SK-N-SH (cell line): ENCODE results near the gene HSF2. TPM values are rescaled to one million over a fixed set of nuclear protein-coding genes. Genes with fewer than 3 reads are reported as not detected.
"Not testable (repeated sequence)": the region's sequence is repeated elsewhere in the genome, so short reads cannot be mapped to it uniquely, and the experiment has no call there.

Source experiments
- CTCF ChIA-PET: fragments of 300-600, 350-600 bp; formaldehyde crosslinking; extraction: SDS; loops from one replicate; lab custom pipeline; 2021; lab: Yijun Ruan, JAX
- POLR2A ChIA-PET: fragments of 350-600 bp; sonication (Branson Sonifier 250); formaldehyde crosslinking; extraction: SDS; loops from one replicate; lab custom pipeline; 2020; ENCODE audit warnings: antibody characterized with exemption, inconsistent platforms; lab: Yijun Ruan, JAX
- DNase-seq: peaks from one replicate; pipeline ENCODE4 v3.0.0; 2012
- H2AFZ ChIP-seq: fragments of 200-600 bp; sonication (generic); 2 replicates; pipeline ENCODE4 v1.8.1; 2016; ENCODE audit warnings: antibody characterized with exemption, mild to moderate bottlenecking, low read depth
- H3F3A ChIP-seq: fragments of 200-600 bp; sonication (generic); replicated peaks from 2 replicates; pipeline ENCODE3; 2016; ENCODE audit warnings: antibody characterized with exemption, mild to moderate bottlenecking; ENCODE audit not compliant: insufficient read depth
- H3K27ac ChIP-seq, 2 experiments: fragments of 200-500 bp in 1 of 2; fragments of 200-600 bp in 1 of 2; sonication (Bioruptor generic) in 1 of 2; sonication (generic), shearing (Covaris generic) in 1 of 2; 2 replicates each; pipeline versions ENCODE4 v1.5.1 to v1.6.1; 2014 to 2016; ENCODE audit warnings: low read depth in 2 of 2, inconsistent platforms in 1 of 2, low read length in 1 of 2, mild to moderate bottlenecking in 1 of 2, mixed read lengths in 1 of 2
- H3K27me3 ChIP-seq: fragments of 200-600 bp; sonication (generic), shearing (Covaris generic); 2 replicates; pipeline ENCODE4 v1.6.1; 2016; ENCODE audit warnings: mixed run types; ENCODE audit not compliant: insufficient read depth
- H3K36me3 ChIP-seq, 2 experiments: fragments of 200-500 bp in 1 of 2; fragments of 200-600 bp in 1 of 2; sonication (Bioruptor generic) in 1 of 2; sonication (generic) in 1 of 2; replicated peaks in 1 of 2; 2 replicates each; pipeline versions ENCODE3 to v1.5.1; 2014 to 2016; ENCODE audit warnings: low read length in 1 of 2, mild to moderate bottlenecking in 1 of 2; ENCODE audit not compliant: insufficient read depth in 2 of 2, control insufficient read depth in 1 of 2
- H3K4me1 ChIP-seq, 2 experiments: fragments of 200-500 bp in 1 of 2; fragments of 200-600 bp in 1 of 2; sonication (Bioruptor generic) in 1 of 2; sonication (generic), shearing (Covaris generic) in 1 of 2; 2 replicates each; pipeline versions ENCODE4 v1.5.1 to v1.6.1; 2014 to 2016; ENCODE audit warnings: low read depth in 1 of 2, low read length in 1 of 2, mixed run types in 1 of 2; ENCODE audit not compliant: insufficient read depth in 2 of 2, control insufficient read depth in 1 of 2
- H3K4me2 ChIP-seq: fragments of 200-600 bp; sonication (generic), shearing (Covaris generic); 2 replicates; pipeline ENCODE4 v1.6.1; 2017; ENCODE audit warnings: mixed run types
- H3K4me3 ChIP-seq, 2 experiments: fragments of 200-500 bp in 1 of 2; fragments of 200-600 bp in 1 of 2; sonication (Bioruptor generic) in 1 of 2; sonication (generic), shearing (Covaris generic) in 1 of 2; 2 replicates each; pipeline versions ENCODE4 v1.5.1 to v1.8.1; 2014 to 2016; ENCODE audit warnings: low read depth in 2 of 2, inconsistent platforms in 1 of 2, low read length in 1 of 2, mild to moderate bottlenecking in 1 of 2, mixed read lengths in 1 of 2, moderate library complexity in 1 of 2
- H3K79me2 ChIP-seq: fragments of 200-600 bp; sonication (generic); 2 replicates; pipeline ENCODE4 v1.8.1; 2017; ENCODE audit warnings: mild to moderate bottlenecking; ENCODE audit not compliant: insufficient read depth
- H3K9ac ChIP-seq: fragments of 200-600 bp; sonication (generic); 2 replicates; pipeline ENCODE4 v1.6.1; 2017; ENCODE audit warnings: mixed run types
- H3K9me2 ChIP-seq: fragments of 200-600 bp; sonication (generic); 2 replicates; pipeline ENCODE4 v1.6.1; 2017; ENCODE audit warnings: mixed run types
- H3K9me3 ChIP-seq: fragments of 200-600 bp; sonication (generic); 2 replicates; pipeline ENCODE4 v1.6.1; 2017; ENCODE audit warnings: mixed run types, mild to moderate bottlenecking, moderate library complexity
- H4K20me1 ChIP-seq: fragments of 200-600 bp; sonication (generic); 2 replicates; pipeline ENCODE4 v1.6.1; 2017; ENCODE audit warnings: mild to moderate bottlenecking, mixed run types; ENCODE audit not compliant: insufficient read depth
- GABPA ChIP-seq: IDR thresholded peaks from 2 replicates; pipeline ENCODE4 v1.4.0; 2012; ENCODE audit warnings: low read depth, mild to moderate bottlenecking
- GATA2 ChIP-seq: sonication (generic); formaldehyde crosslinking; IDR thresholded peaks from 2 replicates; pipeline ENCODE4 v1.5.0; 2020; ENCODE audit warnings: mild to moderate bottlenecking, missing genetic modification reagents
- IRF3 ChIP-seq: fragments of 150-350 bp; IDR thresholded peaks from 2 replicates; pipeline ENCODE4 v1.6.1; 2016; ENCODE audit warnings: mild to moderate bottlenecking, low read depth, low read length
- JUND ChIP-seq: IDR thresholded peaks from 2 replicates; pipeline ENCODE4 v1.4.0; 2012
- MEF2A ChIP-seq: IDR thresholded peaks from 2 replicates; pipeline ENCODE4 v1.4.0; 2012; ENCODE audit warnings: low read depth, borderline replicate concordance
- MXI1 ChIP-seq: IDR thresholded peaks from 2 replicates; pipeline ENCODE4 v1.6.1; 2012; ENCODE audit warnings: mild to moderate bottlenecking, low read depth, low read length, improper control_type of control experiment
- POLR2AphosphoS5 ChIP-seq: IDR thresholded peaks from 2 replicates; pipeline ENCODE4 v1.6.1; 2012; ENCODE audit warnings: low read depth, low read length
- REST ChIP-seq: IDR thresholded peaks from 2 replicates; pipeline ENCODE4 v1.6.1; 2012; ENCODE audit warnings: mild to moderate bottlenecking, low read depth, low read length, moderate library complexity
- RXRA ChIP-seq: IDR thresholded peaks from 2 replicates; pipeline ENCODE4 v1.4.0; 2012; ENCODE audit warnings: low read depth, mild to moderate bottlenecking, borderline replicate concordance
- USF1 ChIP-seq: IDR thresholded peaks from 2 replicates; pipeline ENCODE4 v1.4.0; 2012; ENCODE audit warnings: low read depth, borderline replicate concordance
- WGBS: methylation state at CpG from one replicate; pipeline ENCODE4 v1.1.6; 2017; ENCODE audit warnings: low lambda C conversion rate; 5-methylcytosine and 5-hydroxymethylcytosine counted together
- polyA plus RNA-seq, 3 experiments: library from polyadenylated mRNA; depleted of rRNA; stranded (reverse); fragments of >200 nt; gene quantifications; 2 replicates each; pipeline ENCODE4 v1.2.3, GENCODE V29; 2012
- TF ChIP-seq, protein P1 (sequence below): IDR thresholded peaks from 2 replicates; pipeline ENCODE4 v1.4.0; 2012; ENCODE audit warnings: low read depth

Gene HSF2
- polyA plus RNA-seq, 1 of the 3 experiments (the other 2 are of a cell fraction): 22.2 TPM

DNA sequence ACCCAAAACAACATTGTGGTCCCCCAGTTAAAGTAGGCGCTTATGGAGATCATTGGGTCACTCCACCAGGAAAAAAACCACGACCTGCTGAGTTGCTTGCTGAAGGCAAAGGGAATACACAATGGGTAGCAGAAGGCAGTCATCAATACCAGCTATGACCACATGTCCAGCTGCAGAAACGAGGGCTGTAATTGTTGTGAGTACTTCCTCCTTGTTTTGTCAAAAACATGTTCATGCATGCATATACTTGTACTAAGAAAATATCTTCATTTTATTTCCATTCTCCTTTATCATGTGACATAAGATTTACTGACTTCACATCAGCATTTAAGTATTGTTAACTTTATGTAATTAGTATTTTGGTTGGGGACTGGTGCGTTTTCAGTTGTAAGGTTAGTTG lies 55.2 kb downstream of the HSF2 start:
- no peak overlapping the region for H3K4me3 ChIP-seq
- no peak overlapping the region; a peak in 1 of 4 replicates for H3K27ac ChIP-seq
- no peaks in the 10 kb centered on the region for H3F3A ChIP-seq
- WGBS: 86% methylated on average over 4 of the region's 4 CpGs
- H3K79me2 ChIP-seq: peaks cover 36% of the 10 kb centered on the region
- peaks cover 36% of the 10 kb centered on the region for H4K20me1 ChIP-seq
- no peak overlapping the region for H2AFZ ChIP-seq
- POLR2A ChIA-PET: no interaction called here
- H3K4me2 ChIP-seq: no peak overlapping the region
- no peak overlapping the region for H3K9ac ChIP-seq
- no peaks in the 10 kb centered on the region; a peak in 2 of 4 replicates for H3K4me1 ChIP-seq
- H3K36me3 ChIP-seq: peaks cover 75 to 85% of the 10 kb centered on the region in 2 experiments
- H3K27me3 ChIP-seq: no peaks in the 10 kb centered on the region
- no peaks in the 10 kb centered on the region for H3K9me2 ChIP-seq
- TF ChIP-seq JUND (no peak), USF1 (no peak), MEF2A (no peak), REST (no peak), GABPA (no peak), MXI1 (no peak), GATA2 (no peak), POLR2AphosphoS5 (no peak), RXRA (no peak), IRF3 (no peak)
- TF ChIP-seq, protein P1, sequence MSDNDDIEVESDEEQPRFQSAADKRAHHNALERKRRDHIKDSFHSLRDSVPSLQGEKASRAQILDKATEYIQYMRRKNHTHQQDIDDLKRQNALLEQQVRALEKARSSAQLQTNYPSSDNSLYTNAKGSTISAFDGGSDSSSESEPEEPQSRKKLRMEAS: no peak
- CTCF ChIA-PET: interaction anchor here (0.9 kb wide), 1 partner anchor 73 kb away, joined by 3 read pairs; no protein-coding TSS in a partner anchor
- no peaks in the 10 kb centered on the region for H3K9me3 ChIP-seq
- no peak for DNase-seq

DNA sequence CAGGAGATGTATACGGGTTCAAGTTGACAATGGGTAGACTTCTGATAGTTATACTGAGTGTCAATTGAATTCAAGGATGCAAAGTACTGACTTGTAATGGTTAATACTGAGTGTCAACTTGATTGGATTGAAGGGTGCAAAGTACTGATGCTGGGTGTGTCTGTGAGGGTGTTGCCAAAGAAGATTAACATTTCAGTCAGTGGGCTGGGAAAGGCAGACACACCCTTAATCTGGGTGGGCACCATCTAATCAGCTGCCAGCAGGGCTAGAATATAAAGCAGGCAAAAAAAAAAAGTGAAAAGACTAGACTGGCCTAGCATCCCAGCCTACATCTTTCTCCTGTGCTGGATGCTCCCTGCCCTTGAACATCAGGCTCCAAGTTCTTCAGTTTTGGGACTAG lies 55.7 kb downstream of the HSF2 start:
- H3K9me3 ChIP-seq, POLR2A ChIA-PET, H3K27ac ChIP-seq, H3K9ac ChIP-seq, H3K27me3 ChIP-seq, DNase-seq, H3K4me3 ChIP-seq, H3F3A ChIP-seq, H3K9me2 ChIP-seq, H3K4me1 ChIP-seq, H2AFZ ChIP-seq, H3K4me2 ChIP-seq: not testable (repeated sequence)
- CTCF ChIA-PET: interaction anchor here (0.9 kb wide), 1 partner anchor 74 kb away, joined by 3 read pairs; no protein-coding TSS in a partner anchor
- peaks cover 70 to 83% of the 10 kb centered on the region in 2 experiments for H3K36me3 ChIP-seq
- 95% methylated on average over 1 of the region's 1 CpG for WGBS
- H4K20me1 ChIP-seq: peaks cover 41% of the 10 kb centered on the region
- peaks cover 41% of the 10 kb centered on the region for H3K79me2 ChIP-seq
